ENCODE measurements around the gene CCDC27.

The CCDC27 gene

GRCh38 chr1:3778590-3779264, 26.5 kb downstream of the CCDC27 start:
- no peak for DNase-seq (ENCODE audit: low read depth)
- no peak overlapping the region for H3K4me3 ChIP-seq (ENCODE audit: low read depth, low read length)
- in situ Hi-C loops (cut with HindIII; ENCODE audit: low sequenced_read_pairs): no loop called here
- TF ChIP-seq, protein P1, sequence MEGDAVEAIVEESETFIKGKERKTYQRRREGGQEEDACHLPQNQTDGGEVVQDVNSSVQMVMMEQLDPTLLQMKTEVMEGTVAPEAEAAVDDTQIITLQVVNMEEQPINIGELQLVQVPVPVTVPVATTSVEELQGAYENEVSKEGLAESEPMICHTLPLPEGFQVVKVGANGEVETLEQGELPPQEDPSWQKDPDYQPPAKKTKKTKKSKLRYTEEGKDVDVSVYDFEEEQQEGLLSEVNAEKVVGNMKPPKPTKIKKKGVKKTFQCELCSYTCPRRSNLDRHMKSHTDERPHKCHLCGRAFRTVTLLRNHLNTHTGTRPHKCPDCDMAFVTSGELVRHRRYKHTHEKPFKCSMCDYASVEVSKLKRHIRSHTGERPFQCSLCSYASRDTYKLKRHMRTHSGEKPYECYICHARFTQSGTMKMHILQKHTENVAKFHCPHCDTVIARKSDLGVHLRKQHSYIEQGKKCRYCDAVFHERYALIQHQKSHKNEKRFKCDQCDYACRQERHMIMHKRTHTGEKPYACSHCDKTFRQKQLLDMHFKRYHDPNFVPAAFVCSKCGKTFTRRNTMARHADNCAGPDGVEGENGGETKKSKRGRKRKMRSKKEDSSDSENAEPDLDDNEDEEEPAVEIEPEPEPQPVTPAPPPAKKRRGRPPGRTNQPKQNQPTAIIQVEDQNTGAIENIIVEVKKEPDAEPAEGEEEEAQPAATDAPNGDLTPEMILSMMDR (IDR thresholded peaks at IDR 0.05; ENCODE audit: low read depth, low read length, missing control alignments): no peak

DNA sequence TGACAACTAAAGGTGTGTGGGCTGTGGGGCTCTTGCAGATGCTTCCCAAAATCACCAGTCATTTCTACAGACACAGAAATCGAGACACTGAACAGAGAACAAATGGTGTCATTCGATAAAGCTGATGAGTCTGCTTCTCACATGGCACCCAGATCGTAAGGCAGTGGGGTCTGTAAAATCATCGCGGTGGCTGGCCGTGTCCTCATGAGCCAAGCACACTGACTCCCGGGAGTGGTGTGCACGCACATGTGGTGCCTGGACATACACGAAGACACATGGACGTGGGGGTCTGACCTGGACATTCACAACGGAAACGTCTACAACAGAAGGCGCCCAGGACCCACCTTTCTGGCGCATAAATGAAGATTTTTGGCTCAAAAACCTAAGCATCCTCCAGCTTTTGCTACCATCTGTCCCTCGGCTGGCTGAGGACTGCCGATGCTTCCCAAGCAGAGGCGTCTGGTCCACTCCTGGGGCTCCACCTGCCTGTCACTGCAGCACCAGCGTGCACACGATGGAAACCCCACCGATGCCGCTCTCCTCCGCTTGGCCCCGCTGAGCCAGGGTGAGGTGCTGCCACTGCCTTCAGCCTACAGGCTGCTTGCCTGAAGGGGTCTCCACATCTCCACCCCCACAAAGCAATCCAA, 27.1 kb downstream of the CCDC27 start:
- in situ Hi-C loops (cut with HindIII; ENCODE audit: low sequenced_read_pairs): no loop called here
- TF ChIP-seq, protein P1 (IDR thresholded peaks at IDR 0.05; ENCODE audit: low read depth, low read length, missing control alignments): no peak
- no peak overlapping the region for H3K4me3 ChIP-seq (ENCODE audit: low read depth, low read length)
- no peak for DNase-seq (ENCODE audit: low read depth)

GRCh38 chr1:3779912-3780416, 27.7 kb downstream of the CCDC27 start:
- H3K4me3 ChIP-seq (ENCODE audit: low read depth, low read length): no peak overlapping the region
- TF ChIP-seq, protein P1 (IDR thresholded peaks at IDR 0.05; ENCODE audit: low read depth, low read length, missing control alignments): no peak
- in situ Hi-C loops (cut with HindIII; ENCODE audit: low sequenced_read_pairs): no loop called here
- DNase-seq (ENCODE audit: low read depth): no peak

DNA sequence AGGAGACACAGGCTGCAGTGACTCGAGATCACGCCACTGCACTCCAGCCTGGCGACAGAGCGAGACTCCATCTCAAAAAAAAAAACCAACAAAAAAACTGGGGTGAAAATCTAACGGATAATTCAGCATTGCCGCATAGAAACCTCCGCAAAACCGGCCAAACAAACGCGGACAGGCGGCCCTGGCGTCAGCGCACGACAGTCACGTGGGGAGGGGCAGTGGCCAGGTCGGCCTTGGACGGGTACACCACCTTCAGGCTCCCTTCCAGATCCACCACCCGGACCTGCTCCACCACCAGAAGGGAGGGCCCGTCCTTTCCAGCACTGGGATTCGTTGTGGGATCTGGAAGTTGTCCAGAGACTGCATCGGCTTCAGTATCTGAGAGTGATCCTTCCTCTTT, 28.7 kb downstream of the CCDC27 start:
- no peak for DNase-seq (ENCODE audit: low read depth)
- TF ChIP-seq, protein P1 (IDR thresholded peaks at IDR 0.05; ENCODE audit: low read depth, low read length, missing control alignments): no peak

GRCh38 chr1:3783651-3784474, 31.6 kb downstream of the CCDC27 start:
- H3K4me3 ChIP-seq (ENCODE audit: low read depth, low read length): no peak overlapping the region
- TF ChIP-seq, protein P1 (IDR thresholded peaks at IDR 0.05; ENCODE audit: low read depth, low read length, missing control alignments): no peak
- DNase-seq (ENCODE audit: low read depth): no peak
- in situ Hi-C loops (cut with HindIII; ENCODE audit: low sequenced_read_pairs): no loop called here

More for the DNA sequence above, 28.7 kb downstream of the CCDC27 start:
- no peak overlapping the region for H3K4me3 ChIP-seq (ENCODE audit: low read depth, low read length)
- in situ Hi-C loops (cut with HindIII; ENCODE audit: low sequenced_read_pairs): no loop called here

- TF ChIP-seq, protein P1 (IDR thresholded peaks at IDR 0.05; ENCODE audit: low read depth, low read length, missing control alignments): no peak
- DNase-seq (ENCODE audit: low read depth): no peak
- no peak overlapping the region for H3K4me3 ChIP-seq (ENCODE audit: low read depth, low read length)
- in situ Hi-C loops (cut with HindIII; ENCODE audit: low sequenced_read_pairs): no loop called here
These were observed 32.8 kb downstream of the CCDC27 start for GRCh38 chr1:3785045-3785444.
